BLaER1 treated with 17β-estradiol and CSF1 and Interleukin-3, amounts not matched to agents 10 nM and 100 nM (cell line): ENCODE results near the gene MLH3.

Experiments used
- H3K27ac ChIP-seq, 11 experiments: shearing (Covaris generic); formaldehyde crosslinking; 2 replicates each; pipeline ENCODE4 v1.8.1; 2022
- H3K27me3 ChIP-seq, 11 experiments: shearing (Covaris generic); formaldehyde crosslinking; 2 replicates each; pipeline ENCODE4 v1.8.1; 2022
- H3K36me3 ChIP-seq, 11 experiments: shearing (Covaris generic); formaldehyde crosslinking; 2 replicates each; pipeline ENCODE4 v1.8.1; 2022
- H3K4me1 ChIP-seq, 10 experiments: shearing (Covaris generic); formaldehyde crosslinking; 2 replicates each; pipeline ENCODE4 v1.8.1; 2022
- H3K4me2 ChIP-seq, 11 experiments: shearing (Covaris generic); formaldehyde crosslinking; 2 replicates each; pipeline ENCODE4 v1.8.1; 2022
- H3K4me3 ChIP-seq, 10 experiments: shearing (Covaris generic); formaldehyde crosslinking; 2 replicates each; pipeline ENCODE4 v1.8.1; 2022
- H3K9ac ChIP-seq, 11 experiments: shearing (Covaris generic); formaldehyde crosslinking; 2 replicates each; pipeline ENCODE4 v1.8.1; 2022
- H3K9me3 ChIP-seq, 11 experiments: shearing (Covaris generic); formaldehyde crosslinking; replicated peaks in 1 of 11; 2 replicates each; pipeline ENCODE4 v1.8.1; 2022
- H4K20me1 ChIP-seq, 11 experiments: shearing (Covaris generic); formaldehyde crosslinking; 2 replicates each; pipeline ENCODE4 v1.8.1; 2022
- Cebpa-rat ChIP-seq, 11 experiments: shearing (Covaris generic); IDR thresholded peaks; 2 replicates each; pipeline ENCODE4 v1.8.1; 2022

The MLH3 gene

DNA sequence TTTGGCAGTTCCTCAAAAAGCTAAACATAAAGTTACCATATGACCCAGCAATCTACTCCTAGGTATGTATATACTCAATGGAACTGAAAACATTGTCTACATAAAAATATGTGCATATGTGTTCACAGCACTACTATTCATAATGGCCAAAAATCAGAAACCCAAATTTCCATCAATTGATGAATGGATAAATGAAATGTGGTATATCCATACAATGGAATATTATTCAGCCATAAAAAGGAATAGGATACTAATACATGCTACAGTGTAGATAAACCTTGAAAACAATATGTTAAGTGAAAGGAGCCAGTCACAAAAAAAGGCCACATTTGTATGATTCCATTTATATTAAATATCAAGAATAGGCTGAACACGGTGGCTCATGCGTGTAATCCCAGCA, 9.2 kb upstream of the MLH3 start:
- H3K4me1 ChIP-seq, result peaks cover 9 to 17% (median 14%) of the 10 kb centered on the region in 10 experiments; a peak in 19 of 20 replicates
- H3K9ac ChIP-seq, result no peak overlapping the region
- H3K4me3 ChIP-seq, result no peak overlapping the region
- H3K36me3 ChIP-seq, result peaks cover 0 to 38% (median 22%) of the 10 kb centered on the region in 11 experiments; a peak in 19 of 22 replicates
- H3K27me3 ChIP-seq, result no peaks in the 10 kb centered on the region
- no peak for TF ChIP-seq Cebpa-rat (IDR thresholded peaks at IDR 0.05)
- peaks cover 6 to 13% (median 10%) of the 10 kb centered on the region in 11 experiments; a peak in 17 of 22 replicates for H3K9me3 ChIP-seq
- no peaks in the 10 kb centered on the region for H4K20me1 ChIP-seq
- H3K4me2 ChIP-seq, result no peak overlapping the region
- no peak overlapping the region for H3K27ac ChIP-seq

DNA sequence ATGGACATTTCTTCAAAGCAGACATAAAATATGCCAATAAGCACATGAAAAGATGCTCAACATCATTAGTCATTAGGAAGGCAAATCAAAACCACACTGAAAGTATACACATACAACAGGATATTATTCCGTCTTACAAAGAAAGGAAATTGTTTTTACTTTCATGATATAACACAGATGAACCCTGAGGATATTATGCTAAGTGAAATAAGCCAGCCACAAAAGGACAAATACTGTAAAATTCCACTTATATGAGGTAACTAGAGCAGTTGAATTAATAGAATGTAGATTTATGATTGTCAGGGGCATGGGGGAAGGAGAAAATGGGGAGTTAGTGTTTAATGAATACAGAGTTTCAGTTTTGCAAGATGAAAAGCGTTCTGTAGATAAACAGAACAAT, 8.4 kb upstream of the MLH3 start:
- Histone ChIP-seq H3K4me1 (peaks cover 9 to 17% (median 14%) of the 10 kb centered on the region in 10 experiments; a peak in 19 of 20 replicates), H3K27me3 (no peaks in the 10 kb centered on the region), H3K4me3 (no peak overlapping the region), H3K9me3 (peaks cover 6 to 13% (median 10%) of the 10 kb centered on the region in 11 experiments; a peak in 17 of 22 replicates), H3K9ac (no peak overlapping the region), H3K27ac (no peak overlapping the region), H4K20me1 (no peaks in the 10 kb centered on the region), H3K36me3 (peaks cover 0 to 40% (median 22%) of the 10 kb centered on the region in 11 experiments; a peak in 19 of 22 replicates), H3K4me2 (no peak overlapping the region)
- no peak for TF ChIP-seq Cebpa-rat (IDR thresholded peaks at IDR 0.05)

DNA sequence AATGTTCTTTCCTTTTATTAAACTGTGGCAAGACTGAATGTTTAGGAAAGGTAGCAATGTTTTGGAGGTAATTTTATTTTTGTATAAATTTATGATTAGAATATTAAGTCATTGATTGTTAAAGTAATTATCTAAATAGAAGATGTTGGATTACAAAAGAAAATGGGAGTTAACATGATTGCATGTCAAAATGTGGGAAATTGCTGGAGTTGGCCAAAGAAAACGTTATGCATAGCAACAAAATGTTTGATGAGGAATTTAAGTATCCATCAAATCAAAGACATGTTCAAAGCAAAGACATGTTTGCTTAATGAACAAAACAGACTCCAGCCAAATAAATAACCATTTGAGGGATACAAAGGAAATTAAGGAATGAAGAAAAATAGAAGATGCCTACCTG, 3.2 kb upstream of the MLH3 start:
- Histone ChIP-seq H3K4me2 (no peak overlapping the region), H3K36me3 (peaks cover 0 to 31% (median 4%) of the 10 kb centered on the region in 11 experiments; a peak in 9 of 22 replicates), H3K4me1 (peaks cover 0 to 15% (median 10%) of the 10 kb centered on the region in 10 experiments; a peak in 10 of 20 replicates), H3K9me3 (peaks cover 0 to 7% (median 0%) of the 10 kb centered on the region in 11 experiments; a peak in 1 of 22 replicates), H4K20me1 (no peaks in the 10 kb centered on the region), H3K27ac (no peak overlapping the region), H3K4me3 (no peak overlapping the region), H3K9ac (no peak overlapping the region), H3K27me3 (peaks cover 18 to 34% (median 31%) of the 10 kb centered on the region in 11 experiments)
- TF ChIP-seq Cebpa-rat (IDR thresholded peaks at IDR 0.05), result no peak

DNA sequence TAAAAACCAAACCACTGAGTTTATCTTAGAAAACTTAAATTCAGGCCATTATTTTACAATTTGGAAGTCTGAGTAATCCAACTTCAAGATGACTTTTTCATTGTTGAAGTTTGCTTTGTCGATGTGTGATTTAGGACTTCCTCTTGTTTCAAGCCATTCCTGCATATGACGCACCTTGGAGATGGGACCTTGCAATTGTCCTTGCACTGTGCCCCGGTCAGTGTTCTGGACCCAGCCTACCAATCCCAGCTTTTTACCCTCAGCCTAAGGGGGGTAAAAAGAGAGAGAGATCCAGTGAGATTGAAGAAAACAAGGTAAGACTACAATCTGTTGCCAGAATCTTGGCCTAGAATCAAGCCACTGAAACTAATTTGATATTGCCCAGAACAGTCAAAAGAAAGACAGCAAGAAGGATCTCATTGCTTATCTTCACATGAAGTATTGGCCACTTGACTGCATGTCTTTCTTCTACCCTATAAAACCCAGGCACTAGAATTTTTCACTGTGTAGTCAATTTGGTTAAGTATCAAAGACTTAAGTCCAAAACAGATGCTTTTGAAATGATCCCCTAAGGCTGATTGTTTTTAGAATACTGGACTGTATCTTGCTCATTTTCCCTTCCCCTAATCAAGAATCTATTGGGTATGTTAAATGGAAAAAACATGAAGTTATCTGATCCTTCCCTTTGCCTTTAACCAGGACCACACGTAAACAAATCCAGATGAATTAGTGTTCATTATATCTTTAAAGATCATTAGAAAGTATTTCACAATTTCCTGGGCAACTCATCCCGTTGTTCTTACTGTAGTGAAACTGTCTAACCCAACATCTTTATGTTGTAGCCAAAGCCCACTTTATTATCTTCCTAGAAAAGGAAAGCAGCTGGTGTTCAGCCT, 2.4 kb upstream of the MLH3 start:
- Histone ChIP-seq H3K36me3 (peaks cover 0 to 24% (median 5%) of the 10 kb centered on the region in 11 experiments; a peak in 8 of 22 replicates), H4K20me1 (no peaks in the 10 kb centered on the region), H3K4me1 (peaks cover 0 to 15% (median 10%) of the 10 kb centered on the region in 10 experiments; a peak in 10 of 20 replicates), H3K9me3 (peaks cover 0 to 7% (median 0%) of the 10 kb centered on the region in 11 experiments; a peak in 1 of 22 replicates), H3K9ac (no peak overlapping the region), H3K4me3 (no peak overlapping the region), H3K27me3 (peaks cover 18 to 36% (median 33%) of the 10 kb centered on the region in 11 experiments), H3K27ac (no peak overlapping the region), H3K4me2 (no peak overlapping the region)
- no peak for TF ChIP-seq Cebpa-rat (IDR thresholded peaks at IDR 0.05)

DNA sequence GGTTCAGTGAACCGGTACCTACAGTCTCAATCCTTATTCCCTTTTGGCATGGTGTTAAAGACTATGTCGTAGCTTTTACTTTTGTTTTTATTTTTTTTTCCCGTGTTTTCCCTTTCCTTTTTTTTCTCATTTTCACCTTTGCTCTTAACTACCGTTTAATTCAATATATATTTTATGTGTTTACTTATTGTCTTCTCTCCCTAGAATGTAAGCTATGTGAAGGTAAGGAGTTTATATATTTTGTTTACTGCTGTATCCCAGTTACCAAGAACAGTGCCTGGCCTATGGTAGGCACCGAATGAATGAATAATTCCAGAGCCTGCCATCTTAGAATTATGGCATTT, 261 bp upstream of the MLH3 start:
- H3K27ac ChIP-seq, result peak overlapping the region in 7 of 11 experiments; percentile 65 to 79 (median 78); a peak in 7 of 22 replicates
- peaks cover 0 to 7% (median 0%) of the 10 kb centered on the region in 11 experiments; a peak in 1 of 22 replicates for H3K9me3 ChIP-seq
- H3K4me1 ChIP-seq, result peaks cover 0 to 15% (median 10%) of the 10 kb centered on the region in 10 experiments; a peak in 10 of 20 replicates
- no peak for TF ChIP-seq Cebpa-rat (IDR thresholded peaks at IDR 0.05)
- H3K36me3 ChIP-seq, result peaks cover 0 to 21% (median 5%) of the 10 kb centered on the region in 11 experiments; a peak in 7 of 22 replicates
- H4K20me1 ChIP-seq, result no peaks in the 10 kb centered on the region
- peak overlapping the region in 9 of 11 experiments; percentile 66 to 83 (median 80); a peak in 12 of 22 replicates for H3K9ac ChIP-seq
- H3K4me2 ChIP-seq, result peak overlapping the region; percentile 71 to 85 (median 78)
- H3K4me3 ChIP-seq, result peak overlapping the region; percentile 56 to 73 (median 63)
- H3K27me3 ChIP-seq, result peaks cover 18 to 36% (median 33%) of the 10 kb centered on the region in 11 experiments

DNA sequence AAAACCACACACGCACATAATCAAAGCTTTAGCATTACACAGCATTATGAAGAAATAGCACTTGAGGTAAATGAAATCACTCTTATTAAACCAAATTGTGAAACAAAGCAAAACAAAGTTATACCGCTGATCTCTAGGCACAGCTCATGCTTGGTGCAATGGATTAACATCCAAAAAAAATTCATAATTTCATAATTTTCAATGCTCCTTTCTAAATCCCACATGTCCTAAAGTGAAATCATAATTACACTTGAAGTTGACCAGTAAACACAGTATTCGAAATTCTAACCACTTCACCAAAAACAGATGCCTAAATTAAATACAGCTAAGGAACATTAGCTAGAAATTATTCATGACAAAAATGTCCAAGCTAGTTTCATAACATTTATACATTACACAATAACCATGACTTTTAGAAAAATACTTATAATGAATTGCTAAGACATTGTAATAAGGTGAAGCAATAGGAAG, 1.5 kb downstream of the MLH3 start:
- peak overlapping the region in 1 of 11 experiments; percentile 78; a peak in 4 of 22 replicates for H3K4me2 ChIP-seq
- peaks cover 18 to 36% (median 33%) of the 10 kb centered on the region in 11 experiments for H3K27me3 ChIP-seq
- H4K20me1 ChIP-seq, result no peaks in the 10 kb centered on the region
- no peak overlapping the region for H3K27ac ChIP-seq
- TF ChIP-seq Cebpa-rat (IDR thresholded peaks at IDR 0.05), result no peak
- peaks cover 0 to 15% (median 0%) of the 10 kb centered on the region in 11 experiments; a peak in 4 of 22 replicates for H3K36me3 ChIP-seq
- peaks cover 0 to 7% (median 0%) of the 10 kb centered on the region in 11 experiments; a peak in 1 of 22 replicates for H3K9me3 ChIP-seq
- no peak overlapping the region for H3K4me3 ChIP-seq
- peaks cover 0 to 15% (median 10%) of the 10 kb centered on the region in 10 experiments; a peak in 10 of 20 replicates for H3K4me1 ChIP-seq
- H3K9ac ChIP-seq, result no peak overlapping the region

DNA sequence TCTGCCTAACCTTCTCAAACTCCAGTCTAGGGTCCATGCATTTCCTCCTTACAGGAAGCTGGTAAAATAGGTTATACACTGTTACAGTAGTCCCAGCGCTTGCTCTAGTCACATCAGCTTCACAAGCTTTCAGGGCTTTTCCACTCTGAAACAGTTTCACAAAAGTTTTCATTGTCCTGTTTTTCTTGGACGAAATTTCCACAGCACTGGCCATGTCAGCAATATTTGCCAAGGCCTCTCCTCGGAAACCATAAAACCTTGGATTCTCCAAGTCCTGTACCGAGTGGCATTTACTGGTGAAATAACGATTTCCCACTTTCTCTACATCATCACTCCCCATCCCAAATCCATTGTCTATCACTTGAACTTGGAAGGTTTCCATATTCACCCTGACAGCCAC, 2.1 kb downstream of the MLH3 start:
- Histone ChIP-seq H3K36me3 (peaks cover 0 to 10% (median 0%) of the 10 kb centered on the region in 11 experiments; a peak in 3 of 22 replicates), H3K4me1 (peaks cover 0 to 15% (median 10%) of the 10 kb centered on the region in 10 experiments; a peak in 10 of 20 replicates), H4K20me1 (no peaks in the 10 kb centered on the region), H3K9ac (no peak overlapping the region), H3K4me3 (no peak overlapping the region), H3K9me3 (peaks cover 0 to 7% (median 0%) of the 10 kb centered on the region in 11 experiments; a peak in 1 of 22 replicates), H3K4me2 (no peak overlapping the region), H3K27me3 (peaks cover 18 to 36% (median 33%) of the 10 kb centered on the region in 11 experiments), H3K27ac (no peak overlapping the region)
- TF ChIP-seq Cebpa-rat (IDR thresholded peaks at IDR 0.05), result no peak

DNA sequence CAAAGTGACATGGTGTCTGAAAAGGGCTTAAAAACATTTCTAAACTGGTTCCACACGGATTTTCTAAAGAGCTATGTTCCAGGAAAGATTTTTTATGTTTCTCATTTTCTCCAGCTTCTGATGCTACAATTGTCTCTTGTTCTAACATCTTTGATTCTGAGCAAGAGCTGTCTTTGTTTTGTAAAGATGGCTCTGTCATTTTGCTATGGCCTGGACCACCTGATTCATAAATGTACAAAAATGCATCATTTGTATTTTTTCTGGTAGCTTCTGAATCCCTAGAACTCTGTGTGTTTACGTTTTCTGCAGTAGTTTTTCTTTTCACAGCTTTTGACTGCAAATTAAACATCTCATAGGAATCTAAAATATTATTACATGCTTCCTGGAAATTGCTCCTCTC, 3.2 kb downstream of the MLH3 start:
- TF ChIP-seq Cebpa-rat (IDR thresholded peaks at IDR 0.05), result no peak
- Histone ChIP-seq H3K4me2 (no peak overlapping the region), H3K4me3 (no peak overlapping the region), H3K4me1 (peaks cover 0 to 15% (median 10%) of the 10 kb centered on the region in 10 experiments; a peak in 10 of 20 replicates), H3K36me3 (peaks cover 0 to 10% (median 0%) of the 10 kb centered on the region in 11 experiments; a peak in 3 of 22 replicates), H3K27ac (no peak overlapping the region), H3K9ac (no peak overlapping the region), H3K27me3 (peaks cover 18 to 36% (median 33%) of the 10 kb centered on the region in 11 experiments), H3K9me3 (peaks cover 0 to 7% (median 0%) of the 10 kb centered on the region in 11 experiments; a peak in 1 of 22 replicates), H4K20me1 (no peaks in the 10 kb centered on the region)
